GM21619 (cell line): ENCODE measurements around the gene ATXN2.
A peak's percentile ranks its signal among the peaks of the same experiment; 100 is the strongest.
"Not testable (repeated sequence)": the region's sequence is repeated elsewhere in the genome, so short reads cannot be mapped to it uniquely, and the experiment has no call there.

Source experiments
- ATAC-seq: cut with Tn5 transposase; IDR thresholded peaks from one replicate; pipeline ENCODE4 v1.9.1; 2021; ENCODE audit not compliant: unreplicated experiment

ATXN2 gene

DNA sequence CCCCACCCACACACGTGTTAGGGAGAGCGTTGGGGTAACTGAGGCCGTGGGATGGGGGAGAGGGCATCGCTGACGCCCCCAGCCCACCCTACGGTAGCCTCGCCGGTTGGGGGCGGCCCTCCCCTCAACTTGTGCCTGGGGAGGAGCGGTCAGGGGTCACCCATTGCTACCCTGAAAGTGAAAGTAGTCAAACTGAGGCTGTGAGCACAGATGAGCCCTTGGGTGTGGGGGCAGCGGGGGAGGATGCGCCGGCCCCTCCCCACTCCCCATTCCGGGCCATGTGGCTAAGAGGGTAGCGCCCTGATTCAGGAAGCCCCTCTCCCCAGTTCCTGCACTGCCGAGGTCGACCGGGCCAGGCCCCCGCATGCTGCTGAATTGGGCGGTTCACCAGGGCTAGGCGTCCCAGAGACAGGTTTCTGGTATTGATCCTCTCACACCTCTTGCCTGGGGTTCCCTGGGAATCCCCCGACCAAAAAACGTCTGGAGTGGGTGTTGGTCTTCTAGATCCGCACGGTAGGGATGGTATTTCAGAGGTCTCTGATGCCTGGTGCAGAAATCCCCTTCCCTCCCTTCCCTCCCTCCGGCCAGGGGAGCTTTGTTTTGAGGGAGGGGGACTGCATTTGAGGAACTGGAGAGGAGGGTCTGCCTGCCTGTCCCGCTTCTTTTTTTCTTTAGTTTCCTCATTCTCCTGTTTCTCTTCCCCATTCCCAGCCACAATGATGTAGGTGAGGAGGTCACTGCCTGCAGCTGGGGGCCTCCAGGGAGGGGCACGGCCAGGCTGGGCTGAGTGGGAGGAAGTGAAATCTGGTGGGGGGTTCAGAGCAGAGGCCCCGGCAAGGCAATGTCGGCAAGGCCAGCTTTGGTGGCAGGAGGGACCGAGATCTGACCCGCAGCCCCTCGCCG lies 192.4 kb downstream of the ATXN2 start:
- no peak for ATAC-seq

DNA sequence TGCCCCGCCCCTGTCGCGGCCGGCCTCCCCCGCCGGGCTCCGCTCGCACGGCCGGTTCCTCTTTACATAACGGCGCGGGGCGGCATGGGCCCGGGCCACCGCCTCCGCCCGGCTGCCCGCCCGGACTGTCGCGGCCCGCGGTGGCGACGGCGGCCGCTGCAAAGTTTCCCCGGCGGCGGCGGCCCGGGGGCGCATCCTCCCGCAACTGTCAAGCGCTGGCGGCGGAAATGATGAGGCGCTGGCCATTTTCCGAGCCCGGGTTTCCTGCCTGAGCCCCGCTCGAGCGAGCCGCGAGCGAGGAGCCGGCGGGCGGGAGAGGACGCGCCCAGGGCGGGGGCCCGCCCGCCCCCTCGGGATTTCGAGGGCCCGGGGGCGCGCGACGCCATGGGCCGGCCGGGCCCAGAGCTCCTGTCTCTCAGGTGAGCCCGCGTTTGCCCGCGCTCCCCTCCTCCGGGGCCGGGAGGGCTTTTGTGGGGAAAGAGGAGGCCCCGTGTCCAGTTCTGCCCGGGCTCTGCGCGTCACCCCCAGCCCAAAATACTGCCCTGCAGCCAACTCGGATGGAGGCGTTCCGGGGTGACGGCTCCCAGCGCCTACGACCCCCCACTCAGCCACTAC lies 193.1 kb downstream of the ATXN2 start, which contains the start of gene SH2B3:
TSS of gene SH2B3 (plus strand) at position 65 of the 615 bp plus-strand sequence. CDS start 12,223 bp downstream, outside the sequence.
- ATAC-seq: peak; percentile 9

DNA sequence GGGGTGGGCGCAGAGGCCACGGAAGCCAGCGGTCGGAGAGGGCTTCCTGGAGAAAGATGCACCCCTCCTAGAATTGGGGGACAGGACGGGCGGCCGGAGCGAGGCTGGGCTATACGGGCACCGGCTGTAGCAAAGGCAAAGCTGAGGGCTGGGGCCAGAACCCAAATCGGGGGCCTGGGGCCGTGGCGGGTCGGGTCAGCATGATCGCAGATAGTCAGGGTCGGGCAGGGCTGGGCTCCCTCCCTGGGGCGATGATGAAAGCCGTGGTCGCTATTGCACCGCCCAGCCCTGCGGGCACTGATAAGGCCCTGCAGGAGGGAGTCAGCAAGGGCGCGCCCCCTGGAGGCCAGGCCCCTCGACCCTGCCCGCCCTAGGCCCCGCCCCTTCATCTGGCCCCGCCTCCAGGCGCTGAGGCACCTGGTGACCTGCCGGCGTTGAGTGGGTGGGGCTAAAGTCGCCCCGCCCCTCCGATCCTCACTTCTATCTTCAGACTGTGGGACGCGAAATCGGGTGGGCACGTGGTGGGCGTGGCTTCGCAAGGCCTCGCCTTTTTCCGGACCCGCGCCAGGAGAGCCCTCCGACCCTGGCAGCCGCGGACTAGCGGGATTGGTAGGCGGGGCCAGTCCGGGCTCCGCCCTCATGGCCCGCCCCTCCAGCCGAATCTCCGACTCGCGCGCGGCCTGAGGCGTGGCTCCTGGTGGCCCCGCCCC lies 193.8 kb downstream of the ATXN2 start:
- peak; percentile 47 for ATAC-seq

DNA sequence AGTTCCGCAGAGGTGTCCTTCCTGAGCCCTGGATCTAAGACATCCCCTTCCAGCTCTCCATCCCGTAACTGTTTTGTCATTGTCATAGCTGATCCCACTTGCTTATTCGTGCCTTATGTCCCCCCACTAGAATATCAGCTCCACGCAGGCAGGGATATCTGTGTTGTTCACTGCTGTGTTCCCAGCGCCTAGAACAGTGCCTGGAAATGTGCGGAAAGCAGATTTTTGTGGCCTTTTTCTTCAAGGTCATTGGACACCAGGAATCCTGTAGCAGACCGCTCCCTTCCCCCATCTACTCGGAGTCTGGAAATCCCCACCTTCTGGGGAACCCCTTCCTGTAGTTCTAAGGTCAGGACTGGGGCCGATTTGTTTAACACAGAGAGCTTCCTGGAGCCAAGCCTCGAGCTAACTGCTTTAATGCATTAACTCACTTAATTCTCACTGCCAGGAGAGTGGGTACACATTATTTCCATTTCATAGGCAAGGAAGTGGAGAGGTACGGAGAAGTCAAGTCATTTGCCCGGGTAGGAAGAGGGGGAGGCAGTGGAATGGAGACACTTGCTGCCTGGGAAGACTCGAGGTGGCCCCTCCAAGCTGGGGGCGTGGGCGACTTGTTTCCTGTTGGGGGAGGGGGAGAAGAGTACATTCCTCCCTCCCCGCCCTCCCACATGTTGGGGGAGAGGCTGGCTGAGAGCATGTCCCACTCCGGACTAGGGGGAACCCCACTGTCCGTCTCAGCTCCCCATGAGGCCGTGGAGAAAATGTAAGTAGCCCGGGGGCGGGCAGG lies 194.6 kb downstream of the ATXN2 start:
- no peak for ATAC-seq

DNA sequence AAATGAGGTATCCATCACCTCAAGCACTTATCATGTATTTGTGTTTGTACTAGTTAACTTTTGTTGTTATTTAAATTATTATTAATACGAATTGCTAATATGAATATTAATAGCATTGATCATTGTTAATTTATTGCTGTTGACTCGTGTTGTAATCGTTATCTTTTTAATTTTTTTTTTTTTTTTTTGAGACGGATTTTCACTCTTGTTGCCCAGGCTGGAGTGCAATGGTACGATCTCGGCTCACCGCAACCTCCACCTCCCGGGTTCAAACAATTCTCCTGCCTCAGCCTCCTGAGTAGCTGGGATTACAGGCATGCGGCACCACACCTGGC lies 196.7 kb downstream of the ATXN2 start:
- not testable (repeated sequence) for ATAC-seq
